KMS-11 (cell line): ENCODE data around the gene TIGIT.
A peak's percentile ranks its signal among the peaks of the same experiment; 100 is the strongest.
"Not testable (repeated sequence)": the region's sequence is repeated elsewhere in the genome, so short reads cannot be mapped to it uniquely, and the experiment has no call there.

Experiments
- H2AFZ ChIP-seq: fragments of 200-600 bp; sonication (generic); 2 replicates; pipeline ENCODE4 v1.6.1; 2016; ENCODE audit warnings: antibody characterized with exemption, mixed run types, low read depth
- H3K27ac ChIP-seq: fragments of 200-600 bp; sonication (generic); 2 replicates; pipeline ENCODE4 v1.6.1; 2016; ENCODE audit warnings: mild to moderate bottlenecking, mixed run types
- H3K27me3 ChIP-seq: fragments of 200-600 bp; sonication (generic); 2 replicates; pipeline ENCODE4 v1.6.1; 2017; ENCODE audit warnings: mild to moderate bottlenecking, low read depth, mixed run types, moderate library complexity; ENCODE audit not compliant: insufficient read depth
- H3K36me3 ChIP-seq: fragments of 200-600 bp; sonication (generic); 2 replicates; pipeline ENCODE4 v1.6.1; 2017; ENCODE audit warnings: mild to moderate bottlenecking, mixed run types; ENCODE audit not compliant: insufficient read depth
- H3K4me1 ChIP-seq: fragments of 200-600 bp; sonication (generic); 2 replicates; pipeline ENCODE4 v1.6.1; 2016; ENCODE audit warnings: mild to moderate bottlenecking, low read depth, mixed run types; ENCODE audit not compliant: poor library complexity, severe bottlenecking
- H3K4me2 ChIP-seq: fragments of 200-600 bp; sonication (generic); 2 replicates; pipeline ENCODE4 v1.7.0; 2016; ENCODE audit warnings: mild to moderate bottlenecking, mixed run types
- H3K4me3 ChIP-seq: fragments of 200-600 bp; sonication (generic); IDR thresholded peaks from 2 replicates; pipeline ENCODE4 v1.6.1; 2017; ENCODE audit warnings: low read depth, low read length, mixed read lengths; ENCODE audit not compliant: insufficient read depth
- H3K79me2 ChIP-seq: fragments of 200-600 bp; sonication (generic); 2 replicates; pipeline ENCODE4 v1.6.1; 2016; ENCODE audit warnings: low read depth, mixed run types; ENCODE audit not compliant: insufficient read depth
- H3K9ac ChIP-seq: fragments of 200-600 bp; sonication (generic); 2 replicates; pipeline ENCODE4 v1.6.1; 2016; ENCODE audit warnings: mild to moderate bottlenecking, mixed run types
- H4K20me1 ChIP-seq: fragments of 200-600 bp; sonication (generic); 2 replicates; pipeline ENCODE4 v1.6.1; 2016; ENCODE audit warnings: mild to moderate bottlenecking, mixed run types; ENCODE audit not compliant: insufficient read depth
- CTCF ChIP-seq: fragments of 200-600 bp; sonication (generic); conservative IDR thresholded peaks from 2 replicates; pipeline ENCODE4 v1.6.1; 2017; ENCODE audit warnings: low read depth, mild to moderate bottlenecking, antibody characterized with exemption, low read length, moderate library complexity, mixed read lengths

The TIGIT gene

GRCh38 chr3:114260152-114260551, 33.7 kb upstream of the TIGIT start:
- H4K20me1 ChIP-seq: no peaks in the 10 kb centered on the region
- TF ChIP-seq CTCF: no peak
- no peak overlapping the region for H3K9ac ChIP-seq
- no peaks in the 10 kb centered on the region for H3K79me2 ChIP-seq
- H3K36me3 ChIP-seq: no peaks in the 10 kb centered on the region
- no peak overlapping the region for H3K4me3 ChIP-seq
- no peaks in the 10 kb centered on the region for H3K4me1 ChIP-seq
- H3K27ac ChIP-seq: no peak overlapping the region
- no peak overlapping the region for H2AFZ ChIP-seq
- H3K27me3 ChIP-seq: no peaks in the 10 kb centered on the region; the same call in 1 of the 2 replicates
- no peak overlapping the region for H3K4me2 ChIP-seq

GRCh38 chr3:114270019-114270418, 23.8 kb upstream of the TIGIT start:
- no peak for TF ChIP-seq CTCF
- Histone ChIP-seq H3K27ac (no peak overlapping the region), H3K27me3 (no peaks in the 10 kb centered on the region), H4K20me1 (no peaks in the 10 kb centered on the region), H3K79me2 (no peaks in the 10 kb centered on the region), H3K4me1 (peaks cover 6% of the 10 kb centered on the region), H3K36me3 (no peaks in the 10 kb centered on the region), H3K4me2 (no peak overlapping the region), H3K4me3 (no peak overlapping the region), H3K9ac (no peak overlapping the region), H2AFZ (no peak overlapping the region)

GRCh38 chr3:114272271-114272670, 21.6 kb upstream of the TIGIT start:
- Histone ChIP-seq H3K27ac (no peak overlapping the region), H4K20me1 (no peaks in the 10 kb centered on the region), H3K36me3 (no peaks in the 10 kb centered on the region), H3K79me2 (no peaks in the 10 kb centered on the region), H2AFZ (no peak overlapping the region), H3K4me2 (no peak overlapping the region), H3K4me3 (no peak overlapping the region), H3K9ac (no peak overlapping the region), H3K4me1 (peaks cover 10% of the 10 kb centered on the region), H3K27me3 (no peaks in the 10 kb centered on the region)
- no peak for TF ChIP-seq CTCF

- Histone ChIP-seq H3K4me2 (no peak overlapping the region), H4K20me1 (no peaks in the 10 kb centered on the region), H3K27me3 (no peaks in the 10 kb centered on the region), H2AFZ (peak overlapping the region; percentile 58; the same call in 1 of the 2 replicates), H3K4me3 (no peak overlapping the region), H3K4me1 (peaks cover 10% of the 10 kb centered on the region), H3K36me3 (no peaks in the 10 kb centered on the region), H3K79me2 (no peaks in the 10 kb centered on the region), H3K9ac (no peak overlapping the region), H3K27ac (no peak overlapping the region; the same call in 1 of the 2 replicates)
- no peak for TF ChIP-seq CTCF
Observed at GRCh38 chr3:114274929-114275328, 18.9 kb upstream of the TIGIT start.

- H2AFZ ChIP-seq, H3K4me3 ChIP-seq, H3K9ac ChIP-seq, H3K27ac ChIP-seq, H3K36me3 ChIP-seq, H3K4me2 ChIP-seq, H3K79me2 ChIP-seq, H4K20me1 ChIP-seq, H3K27me3 ChIP-seq: not testable (repeated sequence)
- H3K4me1 ChIP-seq: peaks cover 10% of the 10 kb centered on the region
Observed at GRCh38 chr3:114276856-114277255, 17.0 kb upstream of the TIGIT start.
